22Rv1 (cell line): ENCODE measurements around the gene ENPP7.

ENCODE experiments used
- H3K27ac ChIP-seq: fragments of 450-650 bp; 2 replicates; pipeline ENCODE4 v1.5.1; 2017
- ZFX ChIP-seq: fragments of 450-650 bp; IDR thresholded peaks from 2 replicates; pipeline ENCODE4 v1.6.1; 2017; ENCODE audit warnings: antibody characterized with exemption, borderline replicate concordance
- TF ChIP-seq, protein P1 (sequence below): fragments of 450-650 bp; IDR thresholded peaks from 2 replicates; pipeline ENCODE4 v1.5.1; 2017; ENCODE audit warnings: mild to moderate bottlenecking

ENPP7 gene

DNA sequence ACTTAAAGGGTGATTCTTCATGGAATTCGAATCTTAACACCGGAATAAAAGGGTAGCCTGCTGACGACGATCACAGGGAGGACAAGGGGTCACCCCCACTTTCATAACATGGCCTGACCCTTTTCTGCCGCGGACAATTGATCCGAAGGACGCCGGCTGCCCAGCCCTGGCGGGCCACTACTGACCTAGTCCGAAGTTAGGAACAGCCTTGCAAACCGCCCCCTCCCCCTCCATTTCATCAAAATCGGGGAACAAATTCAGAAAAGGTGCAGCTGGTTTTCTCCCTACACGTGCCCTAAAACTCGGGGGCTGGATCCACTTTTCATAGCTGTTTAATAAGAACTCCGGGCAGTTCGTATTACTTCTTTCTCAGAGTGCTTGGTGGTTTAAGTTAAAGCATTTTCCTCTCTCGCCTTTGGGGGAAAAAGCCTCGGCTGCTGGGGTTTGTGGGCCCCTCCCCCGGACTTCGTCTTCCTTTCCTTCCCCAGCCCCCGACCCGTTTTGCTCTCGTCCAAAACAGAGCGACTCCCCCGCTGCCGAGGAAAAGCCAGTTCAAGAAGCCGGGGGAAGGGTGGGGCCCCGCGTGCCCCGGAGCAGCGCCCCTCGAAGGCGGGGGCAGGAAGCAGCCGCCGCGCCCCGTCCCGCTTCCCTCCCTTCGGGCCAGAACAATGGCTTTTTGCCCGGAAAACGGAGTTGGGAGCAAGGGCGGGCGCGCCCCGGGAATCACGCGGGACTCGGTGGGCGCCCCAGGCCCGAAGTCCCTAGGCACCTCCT lies 46.6 kb downstream of the ENPP7 start:
- TF ChIP-seq, protein P1, sequence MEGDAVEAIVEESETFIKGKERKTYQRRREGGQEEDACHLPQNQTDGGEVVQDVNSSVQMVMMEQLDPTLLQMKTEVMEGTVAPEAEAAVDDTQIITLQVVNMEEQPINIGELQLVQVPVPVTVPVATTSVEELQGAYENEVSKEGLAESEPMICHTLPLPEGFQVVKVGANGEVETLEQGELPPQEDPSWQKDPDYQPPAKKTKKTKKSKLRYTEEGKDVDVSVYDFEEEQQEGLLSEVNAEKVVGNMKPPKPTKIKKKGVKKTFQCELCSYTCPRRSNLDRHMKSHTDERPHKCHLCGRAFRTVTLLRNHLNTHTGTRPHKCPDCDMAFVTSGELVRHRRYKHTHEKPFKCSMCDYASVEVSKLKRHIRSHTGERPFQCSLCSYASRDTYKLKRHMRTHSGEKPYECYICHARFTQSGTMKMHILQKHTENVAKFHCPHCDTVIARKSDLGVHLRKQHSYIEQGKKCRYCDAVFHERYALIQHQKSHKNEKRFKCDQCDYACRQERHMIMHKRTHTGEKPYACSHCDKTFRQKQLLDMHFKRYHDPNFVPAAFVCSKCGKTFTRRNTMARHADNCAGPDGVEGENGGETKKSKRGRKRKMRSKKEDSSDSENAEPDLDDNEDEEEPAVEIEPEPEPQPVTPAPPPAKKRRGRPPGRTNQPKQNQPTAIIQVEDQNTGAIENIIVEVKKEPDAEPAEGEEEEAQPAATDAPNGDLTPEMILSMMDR = no peak
- no peak for TF ChIP-seq ZFX
- H3K27ac ChIP-seq = no peak overlapping the region

DNA sequence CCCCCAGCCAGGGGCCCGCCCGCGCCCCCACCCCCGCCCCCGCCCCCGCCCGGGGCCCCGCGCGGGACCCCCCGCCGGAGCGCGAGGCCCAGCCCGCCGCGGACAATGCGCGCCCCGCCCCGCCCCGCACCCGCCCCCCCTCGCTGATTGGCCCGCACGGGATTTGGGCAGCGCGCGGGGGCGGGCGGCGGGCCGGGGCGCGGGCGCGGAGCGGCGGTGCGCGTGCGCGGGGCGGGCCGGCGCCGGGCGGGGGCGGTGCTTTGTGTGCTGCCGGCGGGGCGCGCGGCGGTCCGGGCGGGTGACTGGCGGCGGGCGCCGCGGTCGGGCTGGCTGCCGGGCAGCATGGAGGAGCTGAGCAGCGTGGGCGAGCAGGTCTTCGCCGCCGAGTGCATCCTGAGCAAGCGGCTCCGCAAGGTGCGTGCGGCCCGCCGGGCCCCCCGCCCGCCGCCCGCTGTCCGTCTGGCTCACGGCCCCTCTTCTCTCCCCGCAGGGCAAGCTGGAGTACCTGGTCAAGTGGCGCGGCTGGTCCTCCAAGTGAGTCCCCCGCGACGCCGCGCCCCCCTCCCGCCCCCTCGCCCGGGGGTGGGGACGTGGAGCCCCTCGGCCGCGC lies 47.3 kb downstream of the ENPP7 start, which contains the start of gene CBX2:
Gene CBX2, plus strand, starts transcription at position 255 of the 610 bp plus-strand sequence. Its CDS starts 88 bp downstream, at position 343.
- H3K27ac ChIP-seq = peak within 1 kb of the TSS; percentile 54
- TF ChIP-seq, protein P1 = no peak
- TF ChIP-seq ZFX = no peak

DNA sequence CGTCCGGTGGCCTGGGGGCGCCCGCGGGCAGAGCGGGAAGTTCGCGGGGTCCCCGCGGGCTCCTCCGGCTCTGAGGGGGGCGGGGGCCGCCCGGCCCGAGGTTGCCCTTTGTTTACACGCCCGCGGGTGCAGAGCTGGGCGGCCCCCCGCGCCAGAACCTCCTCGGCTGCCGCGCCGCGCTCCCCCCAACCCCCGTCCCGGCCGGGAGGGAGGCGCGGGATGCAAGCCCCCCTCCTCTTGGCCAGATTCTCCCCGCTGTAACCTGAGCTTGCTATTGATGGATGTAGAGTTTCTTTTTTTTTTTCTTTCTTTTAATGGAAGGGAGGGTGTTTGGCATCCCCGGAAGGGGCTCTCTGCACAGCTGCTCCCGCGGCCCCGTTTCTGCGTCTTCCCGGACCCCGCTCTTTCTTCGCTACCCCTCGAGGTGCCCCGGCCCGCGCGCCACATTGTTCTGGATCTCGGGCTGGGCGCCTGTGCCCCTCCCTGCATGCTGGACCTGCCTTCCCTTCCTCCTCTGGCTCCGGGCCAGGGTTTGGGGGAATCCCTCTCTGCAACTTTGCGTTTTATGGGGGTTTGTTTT lies 47.9 kb downstream of the ENPP7 start:
- no peak for TF ChIP-seq ZFX
- TF ChIP-seq, protein P1 = 0 out of 2 replicates have a peak, but pooled peaks have one; percentile 0
- H3K27ac ChIP-seq = peak overlapping the region; percentile 54

DNA sequence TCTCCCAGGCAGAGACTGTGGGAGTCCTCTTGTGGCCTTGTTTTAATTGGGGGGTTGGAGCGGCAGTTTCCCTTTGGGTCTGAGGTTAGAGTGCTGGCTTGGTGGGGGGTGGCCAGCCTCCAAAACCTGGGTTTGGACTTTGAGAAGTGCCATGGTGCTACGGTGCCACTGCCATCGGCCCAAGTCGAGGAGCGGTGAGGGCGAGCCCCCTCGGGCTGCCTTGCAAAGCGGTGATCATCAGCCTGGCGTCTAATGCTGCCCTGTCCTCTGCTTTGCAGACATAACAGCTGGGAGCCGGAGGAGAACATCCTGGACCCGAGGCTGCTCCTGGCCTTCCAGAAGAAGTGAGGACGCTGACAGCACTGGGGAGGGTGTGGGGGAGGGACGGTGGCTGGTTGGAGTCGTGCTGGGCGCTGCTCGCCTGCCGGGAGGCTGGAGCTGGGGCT lies 48.4 kb downstream of the ENPP7 start:
- peak overlapping the region; percentile 54 for H3K27ac ChIP-seq
- TF ChIP-seq, protein P1 = no peak
- no peak for TF ChIP-seq ZFX

DNA sequence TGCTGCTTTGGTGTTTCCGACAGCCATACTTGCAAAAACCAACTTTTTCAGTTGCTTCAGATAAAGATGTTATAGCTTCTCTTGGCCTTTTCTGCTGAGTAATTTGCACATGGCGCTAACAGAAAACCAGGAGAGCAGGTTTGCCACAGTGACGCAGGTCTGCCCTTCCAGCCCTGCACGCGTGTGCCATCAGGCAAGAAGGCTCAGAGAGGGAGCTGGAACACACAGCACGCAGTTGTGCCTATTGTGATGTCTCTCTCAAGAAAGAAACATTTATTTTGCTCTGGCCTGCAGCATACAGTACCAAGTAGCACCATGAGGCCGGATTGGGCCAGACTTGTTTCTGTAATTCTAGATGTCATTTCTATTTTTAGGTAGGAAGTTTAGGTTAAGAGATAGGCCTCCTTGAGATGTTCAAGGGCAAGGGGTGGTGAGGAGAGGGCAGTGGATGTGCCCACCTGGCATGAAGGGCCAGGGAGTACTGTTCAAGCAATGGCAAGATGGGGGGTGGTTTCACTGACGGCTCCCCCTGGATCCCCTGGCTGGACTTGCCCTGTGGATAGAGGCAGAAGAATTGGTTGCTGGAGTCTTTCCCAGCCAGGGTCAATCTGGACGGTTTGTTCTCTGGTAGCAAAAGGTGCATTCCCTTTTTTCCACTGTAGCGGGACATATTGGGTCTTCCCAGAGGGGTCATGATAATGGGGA lies 49.1 kb downstream of the ENPP7 start:
- TF ChIP-seq, protein P1 = no peak
- no peak for TF ChIP-seq ZFX
- H3K27ac ChIP-seq = 0 out of 2 replicates have a peak overlapping the region, but pooled peaks have one; percentile 54

DNA sequence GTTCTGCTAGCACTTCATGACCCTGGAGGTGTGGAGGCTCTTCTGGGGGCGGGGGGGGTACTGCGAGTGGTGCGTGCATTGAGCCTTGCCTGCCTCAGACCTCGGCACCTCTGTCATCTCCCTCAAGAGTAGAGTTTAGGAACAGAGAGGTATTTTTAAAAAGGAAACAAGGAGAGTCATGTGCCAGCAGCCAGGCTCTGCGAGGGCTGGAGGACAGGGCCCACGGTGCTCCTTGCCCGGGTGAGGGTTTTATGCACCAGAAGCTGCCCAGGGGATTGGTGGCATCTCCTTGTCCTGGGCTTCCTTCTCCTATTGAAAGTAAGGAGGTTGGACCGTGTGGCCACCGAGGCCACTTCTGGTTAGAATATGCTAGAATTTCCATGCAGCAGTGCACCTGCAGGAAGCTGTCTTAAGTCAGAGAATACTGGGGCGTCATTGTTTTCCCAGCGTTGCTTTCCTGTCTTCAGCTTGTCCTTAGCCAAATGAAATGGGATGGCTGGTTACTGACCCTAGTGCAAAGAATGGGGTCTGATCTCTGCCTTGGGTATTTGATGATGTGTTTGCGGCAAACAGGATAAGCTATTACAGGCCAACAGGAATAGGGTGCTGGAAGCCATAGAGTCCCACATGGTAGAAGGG lies 50.4 kb downstream of the ENPP7 start:
- H3K27ac ChIP-seq = no peak overlapping the region
- TF ChIP-seq, protein P1 = no peak
- TF ChIP-seq ZFX = no peak
